Dermis microvascular lymphatic vessel endothelial cell (primary cell): Measurements from ENCODE around the gene PRDX1. TPM values are rescaled to one million over a fixed set of nuclear protein-coding genes. Genes with fewer than 3 reads are reported as not detected.
"Not testable (repeated sequence)": the region's sequence is repeated elsewhere in the genome, so short reads cannot be mapped to it uniquely, and the experiment has no call there.

Source experiments
- DNase-seq, 2 donors: peaks; one replicate each; pipeline versions ENCODE4 v3.0.0 to v3.0.0-alpha.2; 2010; ENCODE audit warnings: low read depth in 2 of 2
- total RNA-seq: library from RNA; depleted of rRNA; stranded (reverse); fragments of >200 nt; gene quantifications from 2 replicates; pipeline ENCODE4 v1.2.1, GENCODE V29; 2014

PRDX1 gene
- total RNA-seq, 1 donor from 2014 or later: 802 TPM

- DNase-seq: no peak
Measured at GRCh38 chr1:45503462-45504360, 18.0 kb downstream of the PRDX1 start.

GRCh38 chr1:45501505-45501859, 20.2 kb downstream of the PRDX1 start:
- no peak for DNase-seq

- peak in 1 of 2 donors; percentile 14 for DNase-seq
Measured at GRCh38 chr1:45499415-45499769, 22.3 kb downstream of the PRDX1 start.

GRCh38 chr1:45498279-45498678, 23.4 kb downstream of the PRDX1 start:
- DNase-seq: no peak

GRCh38 chr1:45493116-45493697, 28.5 kb downstream of the PRDX1 start:
- peak; percentile 63 to 75 for DNase-seq

GRCh38 chr1:45492691-45493090, 29.0 kb downstream of the PRDX1 start:
- no peak for DNase-seq

- DNase-seq: no peak
Measured at GRCh38 chr1:45491487-45492260, 30.0 kb downstream of the PRDX1 start.

- peak; percentile 100 for DNase-seq
Measured at GRCh38 chr1:45490626-45491486, 30.8 kb downstream of the PRDX1 start, which contains the start of gene TESK2. Gene TESK2, minus strand, starts transcription at chr1:45491163. Its CDS starts 33,378 bp downstream, at chr1:45457785.

GRCh38 chr1:45490121-45490625, 31.5 kb downstream of the PRDX1 start:
- DNase-seq: no peak

- not testable (repeated sequence) for DNase-seq
Measured at GRCh38 chr1:45489379-45489778, 32.3 kb downstream of the PRDX1 start.

- no peak for DNase-seq
Measured at GRCh38 chr1:45488666-45489377, 32.9 kb downstream of the PRDX1 start.

GRCh38 chr1:45485949-45486348, 35.7 kb downstream of the PRDX1 start:
- DNase-seq: no peak

GRCh38 chr1:45479039-45479748, 42.5 kb downstream of the PRDX1 start:
- no peak for DNase-seq

- DNase-seq: no peak
Measured at GRCh38 chr1:45478121-45478814, 43.4 kb downstream of the PRDX1 start.

- no peak for DNase-seq
Measured at GRCh38 chr1:45477646-45478045, 44.0 kb downstream of the PRDX1 start.

- not testable (repeated sequence) for DNase-seq
Measured at GRCh38 chr1:45474194-45474593, 47.5 kb downstream of the PRDX1 start.

- DNase-seq: no peak
Measured at GRCh38 chr1:45473302-45473701, 48.4 kb downstream of the PRDX1 start.

- DNase-seq: no peak
Measured at GRCh38 chr1:45470306-45470798, 51.3 kb downstream of the PRDX1 start.

- DNase-seq: not testable (repeated sequence)
Measured at GRCh38 chr1:45467353-45467752, 54.3 kb downstream of the PRDX1 start.
